ENCODE measurements around the gene DLG3.

Gene DLG3

GRCh38 chrX:70525733-70526132 lies 81.1 kb downstream of the DLG3 start:
- H3K27me3 ChIP-seq (ENCODE audit: insufficient read depth, low read depth): no peaks in the 10 kb centered on the region
- H3K4me2 ChIP-seq: no peak overlapping the region
- no peaks in the 10 kb centered on the region for H3K4me1 ChIP-seq (ENCODE audit: low read depth, poor library complexity, severe bottlenecking)

GRCh38 chrX:70527053-70527452 lies 82.4 kb downstream of the DLG3 start:
- H3K79me2 ChIP-seq (ENCODE audit: insufficient read depth, low read depth): no peaks in the 10 kb centered on the region
- no peaks in the 10 kb centered on the region for H4K20me1 ChIP-seq (ENCODE audit: insufficient read depth)
- H2AFZ ChIP-seq (ENCODE audit: low read depth): no peak overlapping the region
- no peak overlapping the region for H3K9ac ChIP-seq
- no peak overlapping the region for H3K4me3 ChIP-seq (IDR thresholded peaks at IDR 0.05; ENCODE audit: insufficient read depth, low read depth, low read length)
- no peaks in the 10 kb centered on the region for H3K27me3 ChIP-seq (ENCODE audit: insufficient read depth, low read depth)
- H3K27ac ChIP-seq: no peak overlapping the region
- TF ChIP-seq, protein P1, sequence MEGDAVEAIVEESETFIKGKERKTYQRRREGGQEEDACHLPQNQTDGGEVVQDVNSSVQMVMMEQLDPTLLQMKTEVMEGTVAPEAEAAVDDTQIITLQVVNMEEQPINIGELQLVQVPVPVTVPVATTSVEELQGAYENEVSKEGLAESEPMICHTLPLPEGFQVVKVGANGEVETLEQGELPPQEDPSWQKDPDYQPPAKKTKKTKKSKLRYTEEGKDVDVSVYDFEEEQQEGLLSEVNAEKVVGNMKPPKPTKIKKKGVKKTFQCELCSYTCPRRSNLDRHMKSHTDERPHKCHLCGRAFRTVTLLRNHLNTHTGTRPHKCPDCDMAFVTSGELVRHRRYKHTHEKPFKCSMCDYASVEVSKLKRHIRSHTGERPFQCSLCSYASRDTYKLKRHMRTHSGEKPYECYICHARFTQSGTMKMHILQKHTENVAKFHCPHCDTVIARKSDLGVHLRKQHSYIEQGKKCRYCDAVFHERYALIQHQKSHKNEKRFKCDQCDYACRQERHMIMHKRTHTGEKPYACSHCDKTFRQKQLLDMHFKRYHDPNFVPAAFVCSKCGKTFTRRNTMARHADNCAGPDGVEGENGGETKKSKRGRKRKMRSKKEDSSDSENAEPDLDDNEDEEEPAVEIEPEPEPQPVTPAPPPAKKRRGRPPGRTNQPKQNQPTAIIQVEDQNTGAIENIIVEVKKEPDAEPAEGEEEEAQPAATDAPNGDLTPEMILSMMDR (conservative IDR thresholded peaks at IDR 0.05; ENCODE audit: low read depth, low read length): no peak
- H3K36me3 ChIP-seq (ENCODE audit: insufficient read depth): no peaks in the 10 kb centered on the region
- H3K4me2 ChIP-seq: no peak overlapping the region
- no peaks in the 10 kb centered on the region for H3K4me1 ChIP-seq (ENCODE audit: low read depth, poor library complexity, severe bottlenecking)

More at GRCh38 chrX:70525733-70526132, 81.1 kb downstream of the DLG3 start:
- TF ChIP-seq, protein P1 (conservative IDR thresholded peaks at IDR 0.05; ENCODE audit: low read depth, low read length): no peak
- no peak overlapping the region for H3K27ac ChIP-seq
- no peak overlapping the region for H2AFZ ChIP-seq (ENCODE audit: low read depth)
- H3K4me3 ChIP-seq (IDR thresholded peaks at IDR 0.05; ENCODE audit: insufficient read depth, low read depth, low read length): no peak overlapping the region
- H3K79me2 ChIP-seq (ENCODE audit: insufficient read depth, low read depth): no peaks in the 10 kb centered on the region
- no peaks in the 10 kb centered on the region for H4K20me1 ChIP-seq (ENCODE audit: insufficient read depth)
- no peak overlapping the region for H3K9ac ChIP-seq
- H3K36me3 ChIP-seq (ENCODE audit: insufficient read depth): no peaks in the 10 kb centered on the region

DNA sequence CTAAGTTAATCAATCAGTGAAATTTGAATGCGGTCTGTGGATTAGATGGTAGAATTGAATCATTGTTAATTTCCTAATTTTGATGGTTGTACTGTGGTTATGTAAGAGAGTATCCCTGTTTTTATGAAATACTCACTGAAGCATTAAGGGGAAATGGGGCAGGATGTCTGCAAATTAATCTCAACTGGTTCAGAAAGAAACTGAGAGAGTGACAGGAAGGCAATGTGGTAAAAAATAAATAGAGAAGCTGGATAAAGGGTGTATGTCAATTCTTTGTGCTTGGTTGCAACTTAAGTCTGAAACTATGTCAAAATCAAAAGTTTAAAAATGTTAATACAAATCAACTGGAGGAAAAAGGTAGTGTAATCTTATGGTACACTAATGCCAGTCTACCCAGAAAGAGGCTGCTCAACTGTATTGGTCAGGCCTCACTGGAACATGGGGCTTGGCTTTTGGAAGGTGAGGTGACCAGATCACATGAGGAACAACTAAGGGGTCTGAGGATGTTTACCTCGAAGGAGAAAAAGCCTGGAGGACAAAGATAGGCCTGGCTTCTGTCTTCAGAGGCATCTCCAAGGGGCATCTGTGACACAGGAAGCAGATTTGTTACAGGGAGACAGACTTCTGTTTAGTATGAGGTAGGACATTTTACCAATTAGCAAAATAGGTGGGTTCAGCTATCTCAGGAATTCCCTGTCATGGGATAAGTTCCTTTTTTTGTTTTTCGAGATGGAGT lies 83.1 kb downstream of the DLG3 start:
- no peaks in the 10 kb centered on the region for H3K4me1 ChIP-seq (ENCODE audit: low read depth, poor library complexity, severe bottlenecking)
- H3K27me3 ChIP-seq (ENCODE audit: insufficient read depth, low read depth): no peaks in the 10 kb centered on the region
- TF ChIP-seq, protein P1 (conservative IDR thresholded peaks at IDR 0.05; ENCODE audit: low read depth, low read length): no peak
- H3K4me3 ChIP-seq (IDR thresholded peaks at IDR 0.05; ENCODE audit: insufficient read depth, low read depth, low read length): no peak overlapping the region
- no peaks in the 10 kb centered on the region for H4K20me1 ChIP-seq (ENCODE audit: insufficient read depth)
- no peaks in the 10 kb centered on the region for H3K36me3 ChIP-seq (ENCODE audit: insufficient read depth)
- H3K4me2 ChIP-seq: no peak overlapping the region
- H3K27ac ChIP-seq: no peak overlapping the region
- no peak overlapping the region for H2AFZ ChIP-seq (ENCODE audit: low read depth)
- H3K9ac ChIP-seq: no peak overlapping the region
- H3K79me2 ChIP-seq (ENCODE audit: insufficient read depth, low read depth): no peaks in the 10 kb centered on the region

DNA sequence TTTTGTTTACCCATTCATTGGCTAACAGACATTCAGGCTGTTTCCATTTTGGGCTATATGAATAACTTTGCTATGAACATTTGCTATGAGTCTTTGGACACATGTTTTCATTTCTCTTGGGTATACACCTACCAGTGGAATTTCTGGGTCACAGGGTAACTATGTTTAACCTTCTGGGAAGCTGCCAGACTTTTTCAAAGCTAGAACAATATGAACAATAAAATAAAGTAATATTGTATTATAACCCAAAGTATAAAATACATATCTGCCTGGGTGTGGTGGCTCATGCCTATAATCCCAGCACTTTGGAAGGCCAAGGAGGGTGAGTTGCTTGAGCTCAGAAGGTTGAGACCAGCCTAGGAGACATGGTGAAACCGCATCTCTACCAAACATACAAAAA lies 90.6 kb downstream of the DLG3 start:
- Histone ChIP-seq H2AFZ (ENCODE audit: low read depth) (no peak overlapping the region), H3K36me3 (ENCODE audit: insufficient read depth) (no peaks in the 10 kb centered on the region), H3K4me1 (ENCODE audit: low read depth, poor library complexity, severe bottlenecking) (no peaks in the 10 kb centered on the region), H3K79me2 (ENCODE audit: insufficient read depth, low read depth) (no peaks in the 10 kb centered on the region), H3K27ac (no peak overlapping the region), H3K27me3 (ENCODE audit: insufficient read depth, low read depth) (no peaks in the 10 kb centered on the region), H3K4me2 (no peak overlapping the region), H3K4me3 (IDR thresholded peaks at IDR 0.05; ENCODE audit: insufficient read depth, low read depth, low read length) (no peak overlapping the region), H3K9ac (no peak overlapping the region), H4K20me1 (ENCODE audit: insufficient read depth) (no peaks in the 10 kb centered on the region)
- TF ChIP-seq, protein P1 (conservative IDR thresholded peaks at IDR 0.05; ENCODE audit: low read depth, low read length): no peak

Data from KMS-11 (cell line).